Measurements from ENCODE around the gene RFX7. TPM values are rescaled to one million over a fixed set of nuclear protein-coding genes. Genes with fewer than 3 reads are reported as not detected.
A peak's percentile ranks its signal among the peaks of the same experiment; 100 is the strongest.

RFX7 gene
- total and polyA plus RNA-seq, 2 experiments from 2014 or later, result 4.0 to 5.8 TPM

DNA sequence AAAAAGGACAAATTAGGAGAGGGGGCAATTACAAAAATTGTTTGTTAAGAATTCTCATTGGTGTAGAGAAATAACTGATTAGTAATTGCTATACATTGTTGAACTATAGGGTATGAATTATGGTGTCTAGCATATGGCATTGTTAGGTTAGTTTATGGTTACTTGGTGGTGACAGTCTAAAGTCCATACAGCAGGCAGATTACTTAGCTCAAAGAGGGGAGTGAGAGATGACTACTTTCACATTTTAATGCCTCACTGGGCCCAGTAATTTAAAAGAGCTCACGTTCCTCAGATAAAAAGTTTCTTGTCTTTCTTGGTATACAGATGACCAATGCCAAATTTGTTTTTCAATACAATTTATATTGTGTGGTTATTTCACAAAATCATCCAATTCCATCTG is 137.8 kb downstream of the RFX7 start:
- Histone ChIP-seq H3F3A (ENCODE audit: insufficient read depth) (no peaks in the 10 kb centered on the region), H3K4me2 (ENCODE audit: unreplicated experiment) (no peak overlapping the region), H3K27me3 (replicated peaks; ENCODE audit: insufficient read depth) (no peaks in the 10 kb centered on the region), H3K9me2 (ENCODE audit: insufficient read depth) (no peaks in the 10 kb centered on the region), H3K4me1 (ENCODE audit: insufficient read depth) (no peaks in the 10 kb centered on the region), H3K4me3 (no peak overlapping the region), H4K20me1 (ENCODE audit: insufficient read depth) (no peaks in the 10 kb centered on the region), H3K27ac (no peak overlapping the region), H3K79me2 (ENCODE audit: insufficient read depth) (peaks cover 55% of the 10 kb centered on the region), H3K9me3 (ENCODE audit: low read depth) (no peaks in the 10 kb centered on the region), H2AFZ (no peak overlapping the region), H3K9ac (no peak overlapping the region), H3K36me3 (ENCODE audit: low read depth) (peaks cover 12% of the 10 kb centered on the region)
- TF ChIP-seq EZH2phosphoT487 (IDR thresholded peaks at IDR 0.05; ENCODE audit: insufficient read depth, low read depth), result no peak
- no peak for TF ChIP-seq EZH2 (IDR thresholded peaks at IDR 0.05; ENCODE audit: insufficient read depth, poor library complexity, severe bottlenecking)
- WGBS, 2 experiments (ENCODE audit: low coverage in 1 of 2, low lambda C conversion rate in 2 of 2, missing lambda C conversion rate in 2 of 2), result 78 to 96% methylated on average over 1 of the region's 1 CpG
- in situ Hi-C loops (cut with MboI), result no loop called here
- no peak for DNase-seq

DNA sequence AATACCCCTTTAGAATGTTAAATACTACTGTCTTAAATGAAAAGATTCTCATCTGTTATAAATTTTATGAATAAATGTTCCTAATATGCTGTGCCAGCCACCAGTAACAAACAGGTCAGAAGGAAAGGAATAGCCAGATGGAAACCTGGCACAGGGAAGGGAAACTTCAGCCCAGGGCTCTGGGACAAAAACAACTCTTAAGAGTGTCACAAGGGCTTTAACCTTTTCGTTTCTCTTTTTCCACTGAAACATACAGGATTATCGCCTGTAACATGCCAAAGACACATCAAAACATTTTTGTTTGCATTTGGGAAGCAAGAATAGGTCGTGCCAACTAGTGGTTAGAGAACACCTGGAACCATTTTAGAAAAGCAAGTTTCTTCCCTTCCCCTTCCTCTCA is 141.2 kb downstream of the RFX7 start:
- Histone ChIP-seq H2AFZ (no peak overlapping the region), H4K20me1 (ENCODE audit: insufficient read depth) (no peaks in the 10 kb centered on the region), H3K27ac (no peak overlapping the region), H3K27me3 (replicated peaks; ENCODE audit: insufficient read depth) (no peaks in the 10 kb centered on the region), H3K36me3 (ENCODE audit: low read depth) (peaks cover 21% of the 10 kb centered on the region), H3K9ac (no peak overlapping the region), H3K9me2 (ENCODE audit: insufficient read depth) (no peaks in the 10 kb centered on the region), H3K9me3 (ENCODE audit: low read depth) (no peaks in the 10 kb centered on the region), H3K4me1 (ENCODE audit: insufficient read depth) (0 out of 2 replicates have a peak, but pooled peaks cover 12% of the 10 kb centered on the region), H3K4me3 (no peak overlapping the region), H3F3A (ENCODE audit: insufficient read depth) (peaks cover 17% of the 10 kb centered on the region), H3K79me2 (ENCODE audit: insufficient read depth) (peaks cover 41% of the 10 kb centered on the region), H3K4me2 (ENCODE audit: unreplicated experiment) (no peak overlapping the region)
- TF ChIP-seq EZH2phosphoT487 (IDR thresholded peaks at IDR 0.05; ENCODE audit: insufficient read depth, low read depth), result no peak
- no peak for TF ChIP-seq EZH2 (IDR thresholded peaks at IDR 0.05; ENCODE audit: insufficient read depth, poor library complexity, severe bottlenecking)
- in situ Hi-C loops (cut with MboI), result no loop called here
- WGBS, 2 experiments (ENCODE audit: low coverage in 1 of 2, low lambda C conversion rate in 2 of 2, missing lambda C conversion rate in 2 of 2), result 23 to 24% methylated on average over 3 of the region's 3 CpGs
- no peak for DNase-seq

DNA sequence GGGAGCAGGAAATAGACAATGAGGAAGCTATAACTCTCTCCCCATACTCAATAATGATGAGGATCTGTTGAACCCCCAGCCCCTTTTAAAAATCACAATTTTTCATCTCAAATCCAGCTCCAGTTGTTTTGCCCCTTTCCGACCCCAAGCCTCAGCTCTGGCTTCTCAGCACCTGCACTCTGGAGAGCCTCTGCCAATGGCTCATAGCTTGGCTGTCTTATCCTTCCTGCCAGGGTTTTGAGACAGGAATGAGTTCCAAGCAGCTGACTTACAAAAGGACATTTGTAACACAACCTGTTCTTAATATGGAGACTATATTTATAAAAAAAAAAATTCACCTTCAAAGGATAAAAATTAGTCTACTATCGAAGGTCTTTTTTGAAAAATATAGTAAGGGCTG is 144.4 kb downstream of the RFX7 start:
- no peak for DNase-seq
- no peak overlapping the region for H3K9ac ChIP-seq
- TF ChIP-seq EZH2 (IDR thresholded peaks at IDR 0.05; ENCODE audit: insufficient read depth, poor library complexity, severe bottlenecking) (no peak), EZH2phosphoT487 (IDR thresholded peaks at IDR 0.05; ENCODE audit: insufficient read depth, low read depth) (no peak)
- H3K9me3 ChIP-seq (ENCODE audit: low read depth), result no peaks in the 10 kb centered on the region
- no peak overlapping the region for H3K27ac ChIP-seq
- no peak overlapping the region for H2AFZ ChIP-seq
- H3K36me3 ChIP-seq (ENCODE audit: low read depth), result peaks cover 50% of the 10 kb centered on the region
- H3K4me3 ChIP-seq, result no peak overlapping the region
- 0 out of 2 replicates have a peak, but pooled peaks cover 12% of the 10 kb centered on the region for H3K4me1 ChIP-seq (ENCODE audit: insufficient read depth)
- H3K79me2 ChIP-seq (ENCODE audit: insufficient read depth), result peaks cover 13% of the 10 kb centered on the region
- WGBS, 2 experiments (ENCODE audit: low coverage in 1 of 2, low lambda C conversion rate in 2 of 2, missing lambda C conversion rate in 2 of 2), result 77 to 80% methylated on average over 2 of the region's 2 CpGs
- H3K9me2 ChIP-seq (ENCODE audit: insufficient read depth), result no peaks in the 10 kb centered on the region
- peaks cover 17% of the 10 kb centered on the region for H3F3A ChIP-seq (ENCODE audit: insufficient read depth)
- no peaks in the 10 kb centered on the region for H3K27me3 ChIP-seq (replicated peaks; ENCODE audit: insufficient read depth)
- in situ Hi-C loops (cut with MboI), result no loop called here
- no peak overlapping the region for H3K4me2 ChIP-seq (ENCODE audit: unreplicated experiment)
- H4K20me1 ChIP-seq (ENCODE audit: insufficient read depth), result no peaks in the 10 kb centered on the region

DNA sequence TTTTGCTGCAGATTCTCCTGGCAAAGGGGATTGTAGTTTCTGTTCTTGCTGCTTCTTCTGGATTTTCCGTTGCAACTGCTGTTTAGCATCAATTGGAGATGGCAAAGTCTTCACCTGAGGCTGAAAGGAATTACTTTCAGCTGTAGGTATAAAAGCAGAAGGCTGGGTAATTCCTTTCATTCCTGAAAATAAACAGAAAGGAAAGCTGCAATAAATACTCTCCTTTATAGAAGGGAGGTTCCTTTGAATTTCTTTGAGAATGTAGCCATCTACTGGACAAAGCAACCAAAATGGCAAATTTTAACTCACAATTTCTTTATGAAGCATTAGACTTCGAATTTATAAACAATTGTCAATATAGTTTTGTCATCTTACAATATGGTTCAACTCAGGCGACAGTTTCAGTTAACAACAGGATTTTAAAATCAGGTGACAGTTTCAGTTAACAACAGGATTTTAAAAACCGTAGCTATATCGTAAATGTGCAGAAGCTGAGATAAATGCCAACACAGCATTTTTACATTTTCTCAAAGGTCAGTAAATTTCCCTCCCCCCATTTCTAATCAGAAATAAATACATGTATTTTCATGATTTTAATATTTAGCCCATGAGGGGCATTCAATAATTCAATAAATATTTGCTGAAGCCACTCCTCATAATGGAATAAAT is 145.3 kb downstream of the RFX7 start:
- in situ Hi-C loops (cut with MboI), result no loop called here
- no peak for TF ChIP-seq EZH2phosphoT487 (IDR thresholded peaks at IDR 0.05; ENCODE audit: insufficient read depth, low read depth)
- TF ChIP-seq EZH2 (IDR thresholded peaks at IDR 0.05; ENCODE audit: insufficient read depth, poor library complexity, severe bottlenecking), result no peak
- Histone ChIP-seq H3K27ac (peak overlapping the region; percentile 26; the same call in 1 of the 2 replicates), H3K9me2 (ENCODE audit: insufficient read depth) (no peaks in the 10 kb centered on the region), H3K27me3 (replicated peaks; ENCODE audit: insufficient read depth) (no peaks in the 10 kb centered on the region), H2AFZ (no peak overlapping the region), H3K9me3 (ENCODE audit: low read depth) (no peaks in the 10 kb centered on the region), H3K4me3 (no peak overlapping the region), H3K4me1 (ENCODE audit: insufficient read depth) (0 out of 2 replicates have a peak, but pooled peaks cover 12% of the 10 kb centered on the region), H3K4me2 (ENCODE audit: unreplicated experiment) (no peak overlapping the region), H3F3A (ENCODE audit: insufficient read depth) (peaks cover 17% of the 10 kb centered on the region), H4K20me1 (ENCODE audit: insufficient read depth) (no peaks in the 10 kb centered on the region), H3K9ac (no peak overlapping the region), H3K79me2 (ENCODE audit: insufficient read depth) (peaks cover 3% of the 10 kb centered on the region), H3K36me3 (ENCODE audit: low read depth) (peaks cover 60% of the 10 kb centered on the region)
- WGBS, 2 experiments (ENCODE audit: low coverage in 1 of 2, low lambda C conversion rate in 2 of 2, missing lambda C conversion rate in 2 of 2), result 68 to 73% methylated on average over 5 of the region's 5 CpGs
- DNase-seq, result peak; percentile 21
